Measurements from ENCODE around the gene TMCC3.

- TF ChIP-seq CTCF (IDR thresholded peaks at IDR 0.05; ENCODE audit: low read length): no peak
- no peak for TF ChIP-seq EZH2 (IDR thresholded peaks at IDR 0.05; ENCODE audit: borderline replicate concordance, low read length)
These were observed 39.3 kb upstream of the TMCC3 start for GRCh38 chr12:94689646-94690036.

Measured in OCI-LY1 (cell line).